ENCODE measurements around the gene RSRC1.

Gene RSRC1

GRCh38 chr3:158095814-158096704 lies 13.8 kb upstream of the RSRC1 start:
- ATAC-seq: no peak

GRCh38 chr3:158097081-158097592 lies 12.8 kb upstream of the RSRC1 start:
- Mint-ChIP-seq H3K27ac (no peak overlapping the region), H3K36me3 (peaks cover 9% of the 10 kb centered on the region), H3K4me3 (peak overlapping the region; percentile 79), H3K4me1 (peaks cover 20% of the 10 kb centered on the region), H3K9me3 (no peaks in the 10 kb centered on the region)
- DNase-seq (ENCODE audit: low spot score in 2 of 2) (no peak), ATAC-seq (no peak)

More at GRCh38 chr3:158095814-158096704, 13.8 kb upstream of the RSRC1 start:
- Mint-ChIP-seq H3K4me1 (peaks cover 20% of the 10 kb centered on the region), H3K36me3 (peaks cover 9% of the 10 kb centered on the region), H3K9me3 (no peaks in the 10 kb centered on the region), H3K4me3 (no peak overlapping the region), H3K27ac (no peak overlapping the region)
- no peak for DNase-seq (ENCODE audit: low spot score in 2 of 2)

GRCh38 chr3:158097593-158098308 lies 12.1 kb upstream of the RSRC1 start:
- Mint-ChIP-seq H3K27ac (peak overlapping the region; percentile 53), H3K4me3 (peak overlapping the region; percentile 79), H3K9me3 (no peaks in the 10 kb centered on the region), H3K36me3 (peaks cover 14% of the 10 kb centered on the region), H3K4me1 (peaks cover 24% of the 10 kb centered on the region)
- ATAC-seq (peak; percentile 97), DNase-seq (ENCODE audit: low spot score in 2 of 2) (peak; percentile 61 to 85)

GRCh38 chr3:158098309-158098639 lies 11.6 kb upstream of the RSRC1 start:
- H3K4me3 Mint-ChIP-seq: peak overlapping the region; percentile 79
- no peak for ATAC-seq
- DNase-seq (ENCODE audit: low spot score in 2 of 2): no peak
- H3K4me1 Mint-ChIP-seq: peaks cover 29% of the 10 kb centered on the region
- H3K9me3 Mint-ChIP-seq: no peaks in the 10 kb centered on the region
- H3K27ac Mint-ChIP-seq: peak overlapping the region; percentile 53
- peaks cover 19% of the 10 kb centered on the region for H3K36me3 Mint-ChIP-seq

GRCh38 chr3:158098834-158099424 lies 11.0 kb upstream of the RSRC1 start:
- Mint-ChIP-seq H3K27ac (no peak overlapping the region), H3K36me3 (peaks cover 23% of the 10 kb centered on the region), H3K4me3 (peak overlapping the region; percentile 79), H3K4me1 (peaks cover 34% of the 10 kb centered on the region), H3K9me3 (no peaks in the 10 kb centered on the region)
- DNase-seq (ENCODE audit: low spot score in 2 of 2): no peak
- no peak for ATAC-seq

GRCh38 chr3:158100681-158101080 lies 9.2 kb upstream of the RSRC1 start:
- no peak for DNase-seq (ENCODE audit: low spot score in 2 of 2)
- Mint-ChIP-seq H3K27ac (no peak overlapping the region), H3K4me1 (peaks cover 39% of the 10 kb centered on the region), H3K4me3 (no peak overlapping the region), H3K36me3 (peaks cover 26% of the 10 kb centered on the region), H3K9me3 (no peaks in the 10 kb centered on the region)
- no peak for ATAC-seq

- Mint-ChIP-seq H3K27ac (no peak overlapping the region), H3K36me3 (peaks cover 32% of the 10 kb centered on the region), H3K9me3 (no peaks in the 10 kb centered on the region), H3K4me1 (peaks cover 48% of the 10 kb centered on the region), H3K4me3 (no peak overlapping the region)
- no peak for DNase-seq (ENCODE audit: low spot score in 2 of 2)
- ATAC-seq: no peak
Measured at GRCh38 chr3:158101335-158102241, 8.3 kb upstream of the RSRC1 start.

- H3K9me3 Mint-ChIP-seq: no peaks in the 10 kb centered on the region
- H3K4me3 Mint-ChIP-seq: peak overlapping the region; percentile 88
- H3K4me1 Mint-ChIP-seq: peaks cover 53% of the 10 kb centered on the region
- H3K27ac Mint-ChIP-seq: peak overlapping the region; percentile 43
- peaks cover 36% of the 10 kb centered on the region for H3K36me3 Mint-ChIP-seq
- DNase-seq (ENCODE audit: low spot score in 2 of 2) (no peak), ATAC-seq (no peak)
Measured at GRCh38 chr3:158102242-158103080, 7.4 kb upstream of the RSRC1 start.

GRCh38 chr3:158103081-158103886 lies 6.6 kb upstream of the RSRC1 start:
- DNase-seq (ENCODE audit: low spot score in 2 of 2) (peak in 1 of 2 donors; percentile 5), ATAC-seq (no peak)

GRCh38 chr3:158103887-158104327 lies 6.0 kb upstream of the RSRC1 start:
- Mint-ChIP-seq H3K36me3 (peaks cover 28% of the 10 kb centered on the region), H3K4me3 (peak overlapping the region; percentile 88), H3K4me1 (peaks cover 40% of the 10 kb centered on the region), H3K27ac (no peak overlapping the region), H3K9me3 (no peaks in the 10 kb centered on the region)
- DNase-seq (ENCODE audit: low spot score in 2 of 2): no peak
- ATAC-seq: no peak

More at GRCh38 chr3:158103081-158103886, 6.6 kb upstream of the RSRC1 start:
- Mint-ChIP-seq H3K4me1 (peaks cover 46% of the 10 kb centered on the region), H3K9me3 (no peaks in the 10 kb centered on the region), H3K36me3 (peaks cover 28% of the 10 kb centered on the region), H3K27ac (peak overlapping the region; percentile 43), H3K4me3 (peak overlapping the region; percentile 88)

- no peak for ATAC-seq
- Mint-ChIP-seq H3K27ac (no peak overlapping the region), H3K9me3 (no peaks in the 10 kb centered on the region), H3K36me3 (peaks cover 28% of the 10 kb centered on the region), H3K4me1 (peaks cover 41% of the 10 kb centered on the region), H3K4me3 (peak overlapping the region; percentile 88)
- no peak for DNase-seq (ENCODE audit: low spot score in 2 of 2)
Measured at GRCh38 chr3:158104431-158104921, 5.4 kb upstream of the RSRC1 start.

- Mint-ChIP-seq H3K4me1 (peaks cover 47% of the 10 kb centered on the region), H3K27ac (no peak overlapping the region), H3K36me3 (peaks cover 28% of the 10 kb centered on the region), H3K9me3 (no peaks in the 10 kb centered on the region), H3K4me3 (peak overlapping the region; percentile 88)
- no peak for DNase-seq (ENCODE audit: low spot score in 2 of 2)
- no peak for ATAC-seq
Measured at GRCh38 chr3:158105119-158105709, 4.7 kb upstream of the RSRC1 start.

Data from stimulated activated effector memory CD8-positive, alpha-beta T cell treated with anti-CD3 and anti-CD28 coated beads, Interleukin-12 subunit alpha, Interleukin-12 subunit beta, amount 100 ng/mL, for 72 hours (primary cell).